Measurements from ENCODE around the gene EPS8. TPM values are rescaled to one million over a fixed set of nuclear protein-coding genes. Genes with fewer than 3 reads are reported as not detected.

The EPS8 gene
- total RNA-seq, 1 donor from 2014 or later, result 58.2 TPM

- H3K27me3 ChIP-seq, result no peaks in the 10 kb centered on the region
- intact Hi-C loops (cut with DNase I), result no loop called here
- TF ChIP-seq CTCF (IDR thresholded peaks at IDR 0.05), result no peak
- no peak overlapping the region for H3K4me3 ChIP-seq
- no peaks in the 10 kb centered on the region for H3K4me1 ChIP-seq
- no peaks in the 10 kb centered on the region for H3K36me3 ChIP-seq
- no peaks in the 10 kb centered on the region for H3K9me3 ChIP-seq
- H3K27ac ChIP-seq, result no peak overlapping the region
- ATAC-seq (no peak), DNase-seq (no peak)
These were observed 30.7 kb upstream of the EPS8 start for GRCh38 chr12:15819644-15820437.

- Histone ChIP-seq H3K9me3 (no peaks in the 10 kb centered on the region), H3K4me1 (no peaks in the 10 kb centered on the region), H3K4me3 (no peak overlapping the region), H3K36me3 (no peaks in the 10 kb centered on the region), H3K27me3 (no peaks in the 10 kb centered on the region), H3K27ac (no peak overlapping the region)
- intact Hi-C loops (cut with DNase I), result no loop called here
- no peak for TF ChIP-seq CTCF (IDR thresholded peaks at IDR 0.05)
- DNase-seq, result no peak
- ATAC-seq, result no peak
These were observed 29.2 kb upstream of the EPS8 start for GRCh38 chr12:15818418-15818817.

- Histone ChIP-seq H3K27me3 (no peaks in the 10 kb centered on the region), H3K4me3 (no peak overlapping the region), H3K36me3 (no peaks in the 10 kb centered on the region), H3K9me3 (no peaks in the 10 kb centered on the region), H3K27ac (no peak overlapping the region), H3K4me1 (no peaks in the 10 kb centered on the region)
- TF ChIP-seq CTCF (IDR thresholded peaks at IDR 0.05), result no peak
- DNase-seq (no peak), ATAC-seq (no peak)
- intact Hi-C loops (cut with DNase I), result no loop called here
These were observed 26.5 kb upstream of the EPS8 start for GRCh38 chr12:15815730-15816129.

GRCh38 chr12:15811214-15812127 lies 22.3 kb upstream of the EPS8 start:
- DNase-seq (no peak), ATAC-seq (no peak)
- H3K4me1 ChIP-seq, result no peaks in the 10 kb centered on the region
- H3K27ac ChIP-seq, result no peak overlapping the region
- no peak overlapping the region for H3K4me3 ChIP-seq
- intact Hi-C loops (cut with DNase I), result no loop called here
- H3K9me3 ChIP-seq, result no peaks in the 10 kb centered on the region
- no peak for TF ChIP-seq CTCF (IDR thresholded peaks at IDR 0.05)
- H3K27me3 ChIP-seq, result no peaks in the 10 kb centered on the region
- no peaks in the 10 kb centered on the region for H3K36me3 ChIP-seq

- Histone ChIP-seq H3K9me3 (no peaks in the 10 kb centered on the region), H3K27ac (no peak overlapping the region), H3K27me3 (no peaks in the 10 kb centered on the region), H3K4me3 (no peak overlapping the region), H3K36me3 (no peaks in the 10 kb centered on the region), H3K4me1 (no peaks in the 10 kb centered on the region)
- no peak for ATAC-seq
- no peak for DNase-seq
- no peak for TF ChIP-seq CTCF (IDR thresholded peaks at IDR 0.05)
- intact Hi-C loops (cut with DNase I), result no loop called here
These were observed 19.5 kb upstream of the EPS8 start for GRCh38 chr12:15808652-15809051.
